ENCODE measurements around the gene PBX3.

Gene PBX3

GRCh38 chr9:125782718-125783117 is 35.5 kb downstream of the PBX3 start:
- H3K4me3 ChIP-seq (ENCODE audit: low read depth, low read length) = no peak overlapping the region
- TF ChIP-seq, protein P1, sequence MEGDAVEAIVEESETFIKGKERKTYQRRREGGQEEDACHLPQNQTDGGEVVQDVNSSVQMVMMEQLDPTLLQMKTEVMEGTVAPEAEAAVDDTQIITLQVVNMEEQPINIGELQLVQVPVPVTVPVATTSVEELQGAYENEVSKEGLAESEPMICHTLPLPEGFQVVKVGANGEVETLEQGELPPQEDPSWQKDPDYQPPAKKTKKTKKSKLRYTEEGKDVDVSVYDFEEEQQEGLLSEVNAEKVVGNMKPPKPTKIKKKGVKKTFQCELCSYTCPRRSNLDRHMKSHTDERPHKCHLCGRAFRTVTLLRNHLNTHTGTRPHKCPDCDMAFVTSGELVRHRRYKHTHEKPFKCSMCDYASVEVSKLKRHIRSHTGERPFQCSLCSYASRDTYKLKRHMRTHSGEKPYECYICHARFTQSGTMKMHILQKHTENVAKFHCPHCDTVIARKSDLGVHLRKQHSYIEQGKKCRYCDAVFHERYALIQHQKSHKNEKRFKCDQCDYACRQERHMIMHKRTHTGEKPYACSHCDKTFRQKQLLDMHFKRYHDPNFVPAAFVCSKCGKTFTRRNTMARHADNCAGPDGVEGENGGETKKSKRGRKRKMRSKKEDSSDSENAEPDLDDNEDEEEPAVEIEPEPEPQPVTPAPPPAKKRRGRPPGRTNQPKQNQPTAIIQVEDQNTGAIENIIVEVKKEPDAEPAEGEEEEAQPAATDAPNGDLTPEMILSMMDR (IDR thresholded peaks at IDR 0.05; ENCODE audit: low read depth, low read length) = no peak

GRCh38 chr9:125784286-125785049 is 37.3 kb downstream of the PBX3 start:
- no peak overlapping the region for H3K4me3 ChIP-seq (ENCODE audit: low read depth, low read length)
- TF ChIP-seq, protein P1 (IDR thresholded peaks at IDR 0.05; ENCODE audit: low read depth, low read length) = no peak

GRCh38 chr9:125785248-125785751 is 38.1 kb downstream of the PBX3 start:
- TF ChIP-seq, protein P1 (IDR thresholded peaks at IDR 0.05; ENCODE audit: low read depth, low read length) = no peak
- H3K4me3 ChIP-seq (ENCODE audit: low read depth, low read length) = no peak overlapping the region

DNA sequence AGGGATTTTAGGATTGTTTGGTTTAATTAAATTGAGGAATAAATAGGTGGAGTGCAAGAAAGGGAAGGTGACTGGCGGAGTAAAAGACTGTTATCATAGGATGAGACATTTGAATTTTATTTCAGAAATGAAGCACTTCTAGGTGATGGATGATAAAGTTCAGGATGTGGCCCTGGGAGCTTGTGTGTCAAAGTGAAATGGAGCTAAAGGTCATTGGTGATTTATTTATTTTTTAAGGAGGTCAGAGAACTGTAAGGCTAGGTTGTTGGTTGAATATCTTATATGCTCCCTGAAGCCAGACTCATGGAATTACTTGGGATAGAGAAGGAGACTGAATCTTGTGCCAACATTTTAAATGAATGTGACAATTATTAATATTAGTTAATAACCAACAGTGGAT is 40.5 kb downstream of the PBX3 start:
- TF ChIP-seq, protein P1 (IDR thresholded peaks at IDR 0.05; ENCODE audit: low read depth, low read length) = no peak

GRCh38 chr9:125789196-125789595 is 42.0 kb downstream of the PBX3 start:
- H3K4me3 ChIP-seq (ENCODE audit: low read depth, low read length) = no peak overlapping the region
- TF ChIP-seq, protein P1 (IDR thresholded peaks at IDR 0.05; ENCODE audit: low read depth, low read length) = no peak

More for the DNA sequence above, 40.5 kb downstream of the PBX3 start:
- H3K4me3 ChIP-seq (ENCODE audit: low read depth, low read length) = no peak overlapping the region

DNA sequence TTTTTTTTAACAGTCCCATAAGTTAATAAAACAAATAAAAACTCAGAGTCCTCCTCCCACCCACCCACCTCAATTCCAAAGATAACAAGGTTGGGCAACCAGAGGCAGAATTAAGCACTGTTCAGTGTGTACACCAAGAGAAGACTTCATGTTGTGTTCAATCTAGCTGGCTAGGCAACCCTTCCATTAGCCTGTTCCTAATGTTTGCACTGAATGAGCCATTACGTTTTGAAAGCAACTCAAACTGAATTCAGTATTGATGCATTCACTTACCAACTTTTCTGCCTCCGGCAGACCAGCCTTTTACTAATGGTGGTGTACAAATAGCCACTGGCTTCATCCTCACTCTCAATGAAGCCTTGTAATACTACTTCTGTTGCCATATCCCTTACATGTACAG is 47.5 kb downstream of the PBX3 start:
- TF ChIP-seq, protein P1 (IDR thresholded peaks at IDR 0.05; ENCODE audit: low read depth, low read length) = no peak

DNA sequence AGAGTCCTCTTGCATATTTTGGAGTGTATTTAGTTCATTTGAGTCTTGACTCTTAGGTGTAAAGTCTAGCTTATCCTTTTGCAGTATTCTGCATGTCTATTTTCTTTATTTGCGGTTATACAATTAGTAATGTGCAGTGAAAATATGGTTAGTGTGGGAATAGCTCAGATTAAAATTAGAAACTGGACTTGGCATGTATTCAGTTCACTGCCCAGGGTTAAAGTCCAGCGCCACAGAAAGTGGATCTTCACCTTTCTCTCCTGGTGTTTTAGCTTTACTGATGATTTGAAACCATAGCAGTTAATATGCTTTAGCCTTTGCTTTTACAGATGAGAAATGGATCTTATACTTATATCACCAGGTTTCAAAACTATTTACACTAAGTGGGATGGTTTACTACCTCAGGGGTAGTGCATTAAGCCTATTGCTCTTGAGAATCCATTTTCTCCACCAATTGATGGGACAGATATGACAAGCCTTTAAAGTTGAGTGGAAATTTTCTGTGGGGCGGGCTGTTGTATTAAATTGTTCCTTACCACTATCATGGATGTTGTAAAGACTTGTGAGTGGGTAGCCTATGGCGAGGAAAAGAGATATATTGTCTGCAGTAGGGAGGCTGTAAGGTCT is 48.9 kb downstream of the PBX3 start:
- TF ChIP-seq, protein P1 (IDR thresholded peaks at IDR 0.05; ENCODE audit: low read depth, low read length) = no peak
- no peak overlapping the region for H3K4me3 ChIP-seq (ENCODE audit: low read depth, low read length)

More for the DNA sequence above, 47.5 kb downstream of the PBX3 start:
- no peak overlapping the region for H3K4me3 ChIP-seq (ENCODE audit: low read depth, low read length)

Data from WI38 (cell line).